GM21423 (cell line): ENCODE results near the gene AIG1.
"Not testable (repeated sequence)": the region's sequence is repeated elsewhere in the genome, so short reads cannot be mapped to it uniquely, and the experiment has no call there.

ENCODE experiments used
- ATAC-seq: cut with Tn5 transposase; IDR thresholded peaks from one replicate; pipeline ENCODE4 v1.9.1; 2021; ENCODE audit warnings: mild to moderate bottlenecking, moderate library complexity; ENCODE audit not compliant: unreplicated experiment

The AIG1 gene

GRCh38 chr6:143125864-143126573, 65.3 kb downstream of the AIG1 start:
- no peak for ATAC-seq

DNA sequence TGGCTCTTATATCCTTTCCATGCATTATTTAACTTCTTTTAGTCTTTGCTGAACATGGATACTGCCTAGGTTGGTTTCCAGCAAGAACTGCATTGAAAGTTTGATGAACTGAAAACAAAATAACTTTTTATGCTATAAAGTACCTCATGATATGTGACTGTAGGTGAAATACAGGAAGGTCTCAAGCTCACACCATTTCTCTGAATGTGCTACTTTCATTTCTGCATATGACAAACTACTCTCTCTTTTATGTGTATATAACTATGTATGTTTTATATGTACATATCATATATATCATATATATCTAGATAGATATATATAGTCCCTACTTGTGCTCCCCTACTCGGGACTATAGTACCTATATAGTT, 65.9 kb downstream of the AIG1 start:
- no peak for ATAC-seq

DNA sequence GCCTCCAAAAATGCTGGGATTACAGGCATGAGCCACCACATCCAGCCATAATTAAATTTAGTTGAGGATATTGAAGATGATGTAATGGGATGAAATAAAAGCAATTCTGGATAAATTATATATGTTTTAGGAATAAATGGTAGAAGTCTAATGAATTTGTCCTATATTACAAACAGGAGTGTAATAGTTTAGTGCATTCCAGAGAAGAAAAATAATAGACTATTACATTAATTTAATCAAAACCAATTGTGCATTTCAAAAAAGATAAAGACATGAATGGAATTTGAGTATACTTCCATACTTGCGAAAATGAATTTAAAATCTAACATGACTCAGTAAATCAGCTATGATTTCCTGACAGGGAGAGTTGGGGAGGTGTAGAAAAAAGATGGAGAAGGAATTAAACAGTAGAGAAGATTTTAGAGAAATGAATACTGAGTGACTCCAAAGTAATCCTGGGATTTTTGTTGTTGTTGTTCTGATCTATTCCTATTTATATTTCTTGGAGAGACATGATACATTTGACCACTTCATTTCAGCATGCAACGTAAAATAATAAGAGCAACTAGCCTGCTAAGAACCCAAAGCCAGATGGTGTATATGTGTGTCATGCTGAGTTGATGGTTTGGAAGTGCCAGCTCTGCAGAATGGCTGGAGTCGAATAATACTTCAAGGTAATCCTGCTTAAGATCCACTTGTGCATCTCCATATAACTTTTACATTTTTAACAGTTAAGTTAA, 67.4 kb downstream of the AIG1 start:
- no peak for ATAC-seq

- no peak for ATAC-seq
Observed at GRCh38 chr6:143128681-143129015, 68.0 kb downstream of the AIG1 start.

DNA sequence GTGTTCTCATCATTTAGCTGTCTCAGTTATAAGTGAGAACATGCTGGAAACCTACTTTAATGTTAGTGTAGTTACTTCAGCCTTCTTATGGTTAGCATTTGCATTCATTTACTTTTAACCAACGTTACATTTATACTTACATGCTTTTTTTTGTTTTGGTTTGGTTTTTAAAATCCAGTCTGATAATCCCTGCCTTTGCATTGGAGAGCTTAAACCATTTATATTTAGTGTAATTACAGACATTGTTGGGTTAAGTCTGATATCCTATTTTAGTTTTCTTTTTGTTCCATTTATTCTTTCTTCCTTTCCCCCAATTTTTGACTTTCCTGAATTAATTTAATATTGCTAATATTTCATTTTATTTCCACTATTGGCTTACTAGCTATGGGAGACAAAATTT, 70.2 kb downstream of the AIG1 start:
- ATAC-seq: no peak

DNA sequence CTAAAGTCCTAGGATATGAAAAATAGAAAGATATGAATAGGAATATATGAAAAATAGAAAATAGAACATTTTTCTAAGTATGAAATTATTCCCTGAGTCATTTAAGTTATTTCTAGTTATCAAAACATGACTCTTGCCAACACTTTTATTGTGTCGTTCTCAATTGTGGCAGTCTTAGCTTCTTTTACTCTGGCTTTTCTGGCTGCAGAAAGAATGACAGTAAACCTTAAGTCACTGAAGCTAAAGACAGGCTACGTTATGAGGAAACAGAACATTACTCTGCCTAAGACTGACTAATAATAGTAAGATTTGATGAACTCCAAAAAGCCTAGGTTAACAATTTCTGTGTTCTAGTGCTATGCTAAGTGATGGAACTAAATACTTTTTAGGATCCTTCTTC, 74.6 kb downstream of the AIG1 start:
- ATAC-seq: no peak

DNA sequence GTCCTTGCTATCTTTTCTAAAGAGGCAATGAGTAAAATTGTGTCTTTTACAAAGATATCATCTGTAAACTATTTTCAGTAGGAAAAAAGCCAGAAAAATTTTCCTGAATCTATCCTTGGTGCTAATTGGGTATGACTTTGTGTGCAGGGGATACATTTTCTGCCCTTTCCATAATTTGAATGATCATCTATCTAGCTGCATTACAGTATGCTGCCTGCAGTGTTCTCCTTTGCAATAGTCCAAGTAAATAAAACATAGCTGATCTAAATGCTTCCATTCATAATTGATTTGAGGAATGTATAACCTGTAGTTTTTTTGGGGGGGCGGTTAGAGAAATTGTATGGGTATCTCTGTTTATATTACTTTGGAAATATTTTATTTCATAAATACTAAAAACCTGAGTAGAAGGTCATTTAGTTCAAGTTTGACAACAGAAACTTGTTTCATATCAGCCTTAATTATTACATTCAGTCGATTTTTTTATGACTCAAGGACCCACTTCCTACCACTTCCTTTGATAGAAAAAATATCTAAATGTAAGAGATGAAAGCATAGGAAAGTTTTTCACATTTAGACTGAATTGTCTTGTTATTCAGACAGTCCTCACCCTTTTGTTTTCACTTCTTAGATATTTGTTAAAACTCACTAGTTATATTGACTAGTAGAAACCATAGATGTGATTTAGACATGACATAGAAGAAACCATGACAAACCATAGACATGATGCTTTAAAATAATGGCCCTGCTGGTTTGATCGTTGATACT, 75.3 kb downstream of the AIG1 start:
- no peak for ATAC-seq

GRCh38 chr6:143136647-143137046, 76.0 kb downstream of the AIG1 start:
- ATAC-seq: no peak

DNA sequence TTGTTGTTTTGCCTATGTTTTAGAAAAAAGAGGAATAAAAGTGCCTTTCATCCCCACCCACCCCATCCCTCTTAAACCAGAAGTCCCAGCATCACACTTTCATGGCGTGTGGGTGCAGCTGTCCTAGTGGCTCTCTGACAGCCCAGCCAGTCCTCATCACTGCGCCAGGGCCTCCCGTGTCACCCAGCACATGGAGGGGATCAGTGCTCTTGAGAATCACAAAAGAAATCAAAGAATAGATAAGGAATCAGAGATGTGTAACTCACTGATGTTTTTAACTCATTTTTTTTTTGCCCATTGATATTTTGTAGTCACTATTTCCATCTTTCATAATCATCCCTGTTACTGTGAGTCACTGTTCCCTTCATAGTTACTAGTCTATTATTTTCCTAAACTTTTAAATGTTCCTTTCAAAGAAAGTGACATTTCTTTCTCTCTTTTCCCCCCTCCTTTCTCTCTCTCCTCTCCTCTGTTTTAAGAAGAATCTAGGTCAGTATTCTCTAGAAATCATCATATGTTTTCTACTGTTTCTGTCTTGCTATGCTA, 78.6 kb downstream of the AIG1 start:
- no peak for ATAC-seq

DNA sequence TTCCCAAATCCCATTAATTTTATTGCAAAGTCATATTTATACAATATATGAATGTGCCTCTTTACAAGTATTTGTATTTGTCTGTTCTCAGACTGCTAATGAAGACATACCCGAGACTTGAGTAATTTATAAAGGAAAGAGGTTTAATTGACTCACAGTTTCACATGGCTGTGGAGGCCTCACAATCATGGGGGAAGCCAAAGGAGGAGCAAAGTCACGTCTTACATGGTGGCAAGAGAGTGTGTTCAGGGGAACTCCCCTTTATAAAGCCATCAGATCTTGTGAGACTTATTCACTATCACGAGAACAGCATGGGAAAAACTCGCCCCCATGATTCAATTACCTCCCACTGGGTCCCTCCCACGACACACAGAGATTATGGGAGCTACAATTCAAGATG, 79.2 kb downstream of the AIG1 start:
- not testable (repeated sequence) for ATAC-seq

- ATAC-seq: no peak
Observed at GRCh38 chr6:143140767-143141166, 80.1 kb downstream of the AIG1 start.

- ATAC-seq: no peak
Observed at GRCh38 chr6:143141442-143141841, 80.8 kb downstream of the AIG1 start.

DNA sequence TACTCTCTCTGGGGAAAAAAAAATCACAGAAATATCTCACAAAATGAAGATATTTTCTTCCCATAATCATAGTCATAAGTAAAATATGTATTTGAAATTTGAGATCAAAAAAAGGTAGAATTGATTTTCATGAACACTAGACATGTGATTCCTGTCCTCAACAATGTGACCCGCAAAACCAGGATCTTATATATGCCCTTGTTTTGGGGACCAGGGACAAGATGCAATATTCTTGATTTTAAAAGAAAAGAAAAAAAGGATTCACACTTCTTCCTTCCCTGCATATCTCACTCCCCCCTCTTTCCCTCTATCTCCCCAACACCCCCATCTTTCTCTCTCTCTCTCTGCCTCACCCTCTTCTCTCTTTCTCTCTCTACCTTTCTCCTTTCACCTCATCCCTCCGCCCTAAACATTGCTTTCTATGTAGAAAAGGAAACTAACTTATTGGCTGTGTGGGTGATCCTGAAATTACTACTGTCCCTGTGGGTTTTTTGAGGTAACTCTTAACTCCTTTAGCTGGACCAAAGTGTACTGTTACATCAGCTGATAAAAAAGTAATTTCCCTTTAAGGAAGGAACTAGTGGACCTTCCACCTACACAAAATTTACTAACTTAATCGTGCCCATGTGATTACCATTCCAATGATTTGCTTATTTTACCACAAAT, 85.6 kb downstream of the AIG1 start:
- no peak for ATAC-seq

DNA sequence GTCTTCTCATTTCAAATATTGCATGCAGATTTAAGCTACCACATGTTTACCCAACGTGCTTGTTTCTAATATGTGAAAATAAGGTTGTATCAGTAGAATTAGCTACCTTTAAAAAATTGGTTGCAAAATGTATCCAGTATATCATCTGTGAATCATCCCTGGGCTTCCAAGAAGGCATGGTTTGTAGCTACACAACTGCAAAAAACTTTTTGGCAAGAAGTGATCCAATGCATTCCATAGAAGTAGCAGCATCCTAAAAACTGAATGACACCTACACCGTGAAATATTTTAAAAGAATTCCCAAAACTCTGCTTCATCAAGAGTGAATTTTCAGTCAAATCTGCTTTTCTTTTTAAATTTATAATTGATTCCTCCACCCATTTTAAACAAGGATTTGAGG, 89.1 kb downstream of the AIG1 start:
- no peak for ATAC-seq

GRCh38 chr6:143150281-143150680, 89.6 kb downstream of the AIG1 start:
- ATAC-seq: no peak

DNA sequence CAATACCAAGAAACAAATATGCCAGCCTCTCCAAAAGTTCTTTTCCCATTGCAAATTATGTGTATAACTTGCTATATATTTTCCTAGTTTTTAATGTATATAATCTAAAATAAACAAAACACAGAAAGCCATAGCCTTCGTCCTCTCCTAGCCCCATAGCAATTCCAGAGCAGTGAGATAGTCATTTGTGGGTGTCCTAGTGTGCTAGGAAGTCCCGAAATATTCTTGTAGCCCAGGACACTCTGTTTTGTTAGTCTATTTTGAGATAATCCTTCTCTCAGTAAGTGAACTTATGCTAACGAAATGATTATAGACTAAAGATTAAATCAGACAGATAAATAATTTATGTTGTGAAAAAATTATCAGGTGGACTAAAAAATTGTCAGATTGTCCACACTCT, 90.7 kb downstream of the AIG1 start:
- ATAC-seq: no peak

- ATAC-seq: no peak
Observed at GRCh38 chr6:143155681-143156080, 95.0 kb downstream of the AIG1 start.

DNA sequence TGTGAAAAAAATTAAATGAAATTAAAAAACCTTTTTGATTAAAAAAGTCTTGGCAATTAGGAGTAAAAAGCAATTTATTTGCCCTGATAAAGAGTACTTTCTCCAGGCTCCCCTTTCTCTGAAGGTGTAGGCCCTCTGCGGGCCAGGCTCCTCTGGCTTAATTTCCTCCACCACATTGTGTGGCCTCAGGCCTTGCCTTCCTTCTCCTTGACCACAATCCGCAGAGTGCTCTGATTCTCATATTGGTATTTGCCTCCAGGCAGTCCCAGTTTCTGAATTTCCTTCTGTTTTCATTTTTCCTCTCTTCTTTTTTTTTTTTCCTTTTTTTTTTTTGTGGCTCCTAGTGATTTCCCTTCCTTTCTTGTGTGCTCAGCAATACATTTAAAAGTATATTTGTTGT, 96.4 kb downstream of the AIG1 start:
- ATAC-seq: no peak

DNA sequence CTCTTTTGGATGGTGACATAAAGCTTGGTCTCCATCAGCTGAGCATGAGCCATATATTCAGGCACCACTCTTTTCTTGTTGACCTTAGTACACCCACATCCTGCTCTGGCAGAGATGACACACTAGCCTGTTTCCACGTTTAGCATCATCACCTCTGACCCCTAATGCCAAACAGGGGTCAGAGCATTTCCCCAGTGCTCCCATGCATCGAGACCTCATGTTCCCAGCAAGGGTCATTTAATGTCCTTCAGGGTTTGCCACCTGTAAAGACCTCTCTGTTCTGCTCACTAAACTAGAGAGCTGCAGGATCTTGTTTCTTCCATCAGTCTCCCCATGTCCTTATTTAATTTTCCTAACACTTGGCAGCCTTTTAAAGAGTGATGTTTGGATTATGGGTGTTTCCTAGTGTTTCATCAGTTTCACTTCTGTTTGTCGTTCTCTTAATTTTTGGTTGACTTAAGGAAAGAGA, 97.5 kb downstream of the AIG1 start:
- ATAC-seq: no peak

DNA sequence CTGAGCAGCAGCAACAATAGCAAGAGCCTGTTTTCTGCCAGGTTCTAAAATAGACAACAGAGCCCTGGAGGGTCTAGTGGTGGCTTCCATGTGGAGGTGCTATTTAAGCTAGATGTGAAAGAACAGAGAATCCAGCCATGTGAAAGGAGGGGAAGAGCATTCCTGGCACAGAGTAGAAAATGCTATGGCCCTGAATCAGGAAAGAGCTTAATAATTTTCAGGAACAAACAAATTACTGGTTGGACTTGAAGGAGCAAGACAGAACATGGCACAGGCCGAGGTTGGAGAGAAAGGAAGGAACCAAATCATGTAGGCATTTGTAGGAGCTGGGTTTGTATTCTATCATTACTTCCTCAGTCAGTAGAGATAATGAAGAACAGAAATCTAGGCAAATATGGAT, 98.3 kb downstream of the AIG1 start:
- ATAC-seq: no peak

GRCh38 chr6:143160015-143160414, 99.3 kb downstream of the AIG1 start:
- ATAC-seq: no peak
